Measurements from ENCODE around the gene ASPG.

Gene ASPG

DNA sequence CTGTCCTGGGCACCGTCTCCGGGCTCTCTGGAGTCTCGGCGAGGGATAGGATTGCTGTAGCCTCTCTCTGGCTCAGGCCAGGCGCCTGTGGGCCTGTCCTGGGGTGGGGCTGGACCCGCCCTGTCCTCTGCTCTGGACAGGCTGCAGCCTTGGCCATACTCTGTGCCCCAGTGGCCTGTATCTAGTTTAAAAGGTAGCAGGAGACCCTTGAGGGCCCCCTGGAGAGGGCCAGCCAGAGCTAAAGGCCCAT lies 54.6 kb downstream of the ASPG start (continued):
- TF ChIP-seq, protein P1, sequence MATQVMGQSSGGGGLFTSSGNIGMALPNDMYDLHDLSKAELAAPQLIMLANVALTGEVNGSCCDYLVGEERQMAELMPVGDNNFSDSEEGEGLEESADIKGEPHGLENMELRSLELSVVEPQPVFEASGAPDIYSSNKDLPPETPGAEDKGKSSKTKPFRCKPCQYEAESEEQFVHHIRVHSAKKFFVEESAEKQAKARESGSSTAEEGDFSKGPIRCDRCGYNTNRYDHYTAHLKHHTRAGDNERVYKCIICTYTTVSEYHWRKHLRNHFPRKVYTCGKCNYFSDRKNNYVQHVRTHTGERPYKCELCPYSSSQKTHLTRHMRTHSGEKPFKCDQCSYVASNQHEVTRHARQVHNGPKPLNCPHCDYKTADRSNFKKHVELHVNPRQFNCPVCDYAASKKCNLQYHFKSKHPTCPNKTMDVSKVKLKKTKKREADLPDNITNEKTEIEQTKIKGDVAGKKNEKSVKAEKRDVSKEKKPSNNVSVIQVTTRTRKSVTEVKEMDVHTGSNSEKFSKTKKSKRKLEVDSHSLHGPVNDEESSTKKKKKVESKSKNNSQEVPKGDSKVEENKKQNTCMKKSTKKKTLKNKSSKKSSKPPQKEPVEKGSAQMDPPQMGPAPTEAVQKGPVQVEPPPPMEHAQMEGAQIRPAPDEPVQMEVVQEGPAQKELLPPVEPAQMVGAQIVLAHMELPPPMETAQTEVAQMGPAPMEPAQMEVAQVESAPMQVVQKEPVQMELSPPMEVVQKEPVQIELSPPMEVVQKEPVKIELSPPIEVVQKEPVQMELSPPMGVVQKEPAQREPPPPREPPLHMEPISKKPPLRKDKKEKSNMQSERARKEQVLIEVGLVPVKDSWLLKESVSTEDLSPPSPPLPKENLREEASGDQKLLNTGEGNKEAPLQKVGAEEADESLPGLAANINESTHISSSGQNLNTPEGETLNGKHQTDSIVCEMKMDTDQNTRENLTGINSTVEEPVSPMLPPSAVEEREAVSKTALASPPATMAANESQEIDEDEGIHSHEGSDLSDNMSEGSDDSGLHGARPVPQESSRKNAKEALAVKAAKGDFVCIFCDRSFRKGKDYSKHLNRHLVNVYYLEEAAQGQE (tag by site-specific recombination; IDR thresholded peaks at IDR 0.05), result no peak

DNA sequence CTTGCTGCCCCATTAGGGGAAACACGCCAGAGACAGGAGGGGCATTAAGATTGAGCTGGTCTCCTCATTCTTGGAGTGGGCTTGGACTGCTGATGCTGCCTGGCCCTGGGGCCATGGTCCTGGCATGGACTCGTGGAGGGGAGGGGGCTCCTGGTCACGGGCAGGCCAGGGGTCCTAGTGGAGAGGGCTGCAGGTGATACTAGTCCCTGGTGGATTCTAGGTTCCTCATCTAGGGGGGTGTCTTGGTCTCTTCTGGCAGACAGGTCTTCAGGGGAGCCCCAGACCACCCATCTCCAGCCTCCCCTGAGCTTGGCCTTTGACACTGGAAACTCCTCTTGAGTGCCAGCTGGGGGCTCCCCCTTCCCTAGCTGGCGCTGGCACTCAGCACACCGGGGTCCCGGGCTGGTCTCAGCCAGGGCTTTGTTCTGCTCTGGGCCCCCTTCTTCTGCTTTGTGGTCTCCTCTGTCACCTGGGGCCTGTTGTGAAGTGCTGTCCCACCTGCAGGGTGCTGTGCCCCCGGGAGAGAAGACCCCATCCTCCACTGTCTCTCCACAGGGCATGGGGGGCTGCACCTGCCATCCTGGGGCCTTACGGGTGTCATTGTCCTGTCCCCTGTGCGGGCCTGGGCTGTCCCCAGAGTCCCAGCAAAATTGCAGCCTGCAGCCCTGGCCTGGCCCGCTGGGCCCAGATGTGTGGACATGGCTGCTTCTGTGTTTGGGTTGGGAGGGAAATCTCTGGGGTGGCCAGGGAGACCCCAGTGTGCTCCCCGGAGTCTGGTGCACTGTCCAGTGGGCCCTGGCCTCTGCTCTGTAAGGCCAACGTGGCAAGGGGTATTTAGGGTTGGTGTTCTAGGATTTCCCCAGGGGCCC lies 55.2 kb downstream of the ASPG start:
- Histone ChIP-seq H3K36me3 (ENCODE audit: control insufficient read depth in 2 of 2, insufficient read depth in 1 of 2, low read length in 2 of 2) (peaks cover 0 to 16% of the 10 kb centered on the region in 2 experiments; a peak in 1 of 3 replicates), H3K27ac (ENCODE audit: extremely low read depth, low read depth, low read length) (no peak overlapping the region), H3K9me3 (ENCODE audit: control insufficient read depth, insufficient read depth, low read depth, low read length) (no peaks in the 10 kb centered on the region), H3K4me1 (ENCODE audit: control insufficient read depth, insufficient read depth, low read length) (peaks cover 7% of the 10 kb centered on the region), H3K4me3 (ENCODE audit: low read depth, low read length) (no peak overlapping the region)
- TF ChIP-seq ZNF76 (tag by site-specific recombination; IDR thresholded peaks at IDR 0.05; ENCODE audit: borderline replicate concordance, low read depth) (no peak), ZNF555 (tag by site-specific recombination; conservative IDR thresholded peaks at IDR 0.05) (no peak), KLF8 (tag by site-specific recombination; IDR thresholded peaks at IDR 0.05) (no peak), ZNF621 (tag by site-specific recombination; IDR thresholded peaks at IDR 0.05) (no peak), ZNF561 (tag by site-specific recombination; IDR thresholded peaks at IDR 0.05; ENCODE audit: borderline replicate concordance) (no peak), ZNF701 (tag by site-specific recombination; IDR thresholded peaks at IDR 0.05) (no peak), PRDM1 (tag by site-specific recombination; IDR thresholded peaks at IDR 0.05) (no peak), ZBTB7A (tag by site-specific recombination; IDR thresholded peaks at IDR 0.05; ENCODE audit: low read depth) (no peak), OVOL3 (tag by site-specific recombination; IDR thresholded peaks at IDR 0.05) (no peak), GLI4 (tag by site-specific recombination; IDR thresholded peaks at IDR 0.05) (no peak), ZNF2 (tag by site-specific recombination; IDR thresholded peaks at IDR 0.05) (no peak), OSR2 (tag by site-specific recombination; IDR thresholded peaks at IDR 0.05) (no peak), ZNF677 (tag by site-specific recombination; IDR thresholded peaks at IDR 0.05) (no peak)
- TF ChIP-seq, protein P2, sequence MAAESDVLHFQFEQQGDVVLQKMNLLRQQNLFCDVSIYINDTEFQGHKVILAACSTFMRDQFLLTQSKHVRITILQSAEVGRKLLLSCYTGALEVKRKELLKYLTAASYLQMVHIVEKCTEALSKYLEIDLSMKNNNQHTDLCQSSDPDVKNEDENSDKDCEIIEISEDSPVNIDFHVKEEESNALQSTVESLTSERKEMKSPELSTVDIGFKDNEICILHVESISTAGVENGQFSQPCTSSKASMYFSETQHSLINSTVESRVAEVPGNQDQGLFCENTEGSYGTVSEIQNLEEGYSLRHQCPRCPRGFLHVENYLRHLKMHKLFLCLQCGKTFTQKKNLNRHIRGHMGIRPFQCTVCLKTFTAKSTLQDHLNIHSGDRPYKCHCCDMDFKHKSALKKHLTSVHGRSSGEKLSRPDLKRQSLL (tag by site-specific recombination; IDR thresholded peaks at IDR 0.05), result no peak
- TF ChIP-seq, protein P3, sequence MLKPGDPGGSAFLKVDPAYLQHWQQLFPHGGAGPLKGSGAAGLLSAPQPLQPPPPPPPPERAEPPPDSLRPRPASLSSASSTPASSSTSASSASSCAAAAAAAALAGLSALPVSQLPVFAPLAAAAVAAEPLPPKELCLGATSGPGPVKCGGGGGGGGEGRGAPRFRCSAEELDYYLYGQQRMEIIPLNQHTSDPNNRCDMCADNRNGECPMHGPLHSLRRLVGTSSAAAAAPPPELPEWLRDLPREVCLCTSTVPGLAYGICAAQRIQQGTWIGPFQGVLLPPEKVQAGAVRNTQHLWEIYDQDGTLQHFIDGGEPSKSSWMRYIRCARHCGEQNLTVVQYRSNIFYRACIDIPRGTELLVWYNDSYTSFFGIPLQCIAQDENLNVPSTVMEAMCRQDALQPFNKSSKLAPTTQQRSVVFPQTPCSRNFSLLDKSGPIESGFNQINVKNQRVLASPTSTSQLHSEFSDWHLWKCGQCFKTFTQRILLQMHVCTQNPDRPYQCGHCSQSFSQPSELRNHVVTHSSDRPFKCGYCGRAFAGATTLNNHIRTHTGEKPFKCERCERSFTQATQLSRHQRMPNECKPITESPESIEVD (tag by site-specific recombination; IDR thresholded peaks at IDR 0.05), result no peak
- TF ChIP-seq, protein P4, sequence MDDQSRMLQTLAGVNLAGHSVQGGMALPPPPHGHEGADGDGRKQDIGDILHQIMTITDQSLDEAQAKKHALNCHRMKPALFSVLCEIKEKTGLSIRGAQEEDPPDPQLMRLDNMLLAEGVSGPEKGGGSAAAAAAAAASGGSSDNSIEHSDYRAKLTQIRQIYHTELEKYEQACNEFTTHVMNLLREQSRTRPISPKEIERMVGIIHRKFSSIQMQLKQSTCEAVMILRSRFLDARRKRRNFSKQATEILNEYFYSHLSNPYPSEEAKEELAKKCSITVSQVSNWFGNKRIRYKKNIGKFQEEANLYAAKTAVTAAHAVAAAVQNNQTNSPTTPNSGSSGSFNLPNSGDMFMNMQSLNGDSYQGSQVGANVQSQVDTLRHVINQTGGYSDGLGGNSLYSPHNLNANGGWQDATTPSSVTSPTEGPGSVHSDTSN (CRISPR knock-in tag; IDR thresholded peaks at IDR 0.05), result no peak
- POLR2A ChIA-PET, result no interaction called here
- CTCF ChIA-PET, result no interaction called here

Data from HEK293 (cell line).